Measurements from ENCODE around the gene BATF3.

DNA sequence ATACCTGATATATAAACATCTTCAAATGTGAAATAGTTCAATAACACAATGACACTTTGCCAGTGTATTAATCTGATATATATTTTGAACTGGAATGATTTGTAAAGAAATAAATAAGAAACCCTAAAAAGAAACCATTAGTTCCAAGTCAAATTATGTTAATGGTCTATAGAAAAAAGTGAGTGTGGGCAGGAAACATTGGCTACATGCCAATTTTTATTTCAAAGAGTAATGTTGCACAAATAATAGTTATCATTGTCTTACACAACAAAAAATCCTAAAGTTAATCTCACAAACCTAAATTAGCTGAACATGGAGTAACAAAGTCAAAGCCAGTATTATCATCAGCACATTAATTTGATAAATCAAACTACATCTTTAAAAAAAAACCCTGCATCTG, 37.9 kb upstream of the BATF3 start:
- TF ChIP-seq, protein P1, sequence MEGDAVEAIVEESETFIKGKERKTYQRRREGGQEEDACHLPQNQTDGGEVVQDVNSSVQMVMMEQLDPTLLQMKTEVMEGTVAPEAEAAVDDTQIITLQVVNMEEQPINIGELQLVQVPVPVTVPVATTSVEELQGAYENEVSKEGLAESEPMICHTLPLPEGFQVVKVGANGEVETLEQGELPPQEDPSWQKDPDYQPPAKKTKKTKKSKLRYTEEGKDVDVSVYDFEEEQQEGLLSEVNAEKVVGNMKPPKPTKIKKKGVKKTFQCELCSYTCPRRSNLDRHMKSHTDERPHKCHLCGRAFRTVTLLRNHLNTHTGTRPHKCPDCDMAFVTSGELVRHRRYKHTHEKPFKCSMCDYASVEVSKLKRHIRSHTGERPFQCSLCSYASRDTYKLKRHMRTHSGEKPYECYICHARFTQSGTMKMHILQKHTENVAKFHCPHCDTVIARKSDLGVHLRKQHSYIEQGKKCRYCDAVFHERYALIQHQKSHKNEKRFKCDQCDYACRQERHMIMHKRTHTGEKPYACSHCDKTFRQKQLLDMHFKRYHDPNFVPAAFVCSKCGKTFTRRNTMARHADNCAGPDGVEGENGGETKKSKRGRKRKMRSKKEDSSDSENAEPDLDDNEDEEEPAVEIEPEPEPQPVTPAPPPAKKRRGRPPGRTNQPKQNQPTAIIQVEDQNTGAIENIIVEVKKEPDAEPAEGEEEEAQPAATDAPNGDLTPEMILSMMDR (IDR thresholded peaks at IDR 0.05; ENCODE audit: low read depth, low read length), result no peak
- TF ChIP-seq EZH2phosphoT487 (IDR thresholded peaks at IDR 0.05; ENCODE audit: low read depth), result no peak
